NB4 (cell line): ENCODE results near the gene CTTN.
A peak's percentile ranks its signal among the peaks of the same experiment; 100 is the strongest.

ENCODE experiments used
- DNase-seq: peaks from one replicate; pipeline ENCODE4 v3.0.0; 2010; ENCODE audit warnings: low read depth
- H3K4me3 ChIP-seq: one replicate; pipeline ENCODE4 v1.5.1; 2011; ENCODE audit warnings: mild to moderate bottlenecking, low read depth, low read length, moderate library complexity
- CTCF ChIP-seq: IDR thresholded peaks from one replicate; pipeline ENCODE4 v1.5.1; 2012; ENCODE audit warnings: low read depth, low read length
- MAX ChIP-seq: IDR thresholded peaks from 2 replicates; pipeline ENCODE4 v1.6.1; 2011; ENCODE audit warnings: low read depth, low read length
- MYC ChIP-seq: IDR thresholded peaks from 2 replicates; pipeline ENCODE4 v1.6.1; 2011; ENCODE audit warnings: low read depth, low read length
- POLR2A ChIP-seq: IDR thresholded peaks from 2 replicates; pipeline ENCODE4 v1.6.1; 2011; ENCODE audit warnings: mild to moderate bottlenecking; ENCODE audit not compliant: insufficient read length; ENCODE audit errors: extremely low read depth

Gene CTTN

GRCh38 chr11:70481625-70482528 is 83.5 kb downstream of the CTTN start:
- H3K4me3 ChIP-seq, result no peak overlapping the region
- DNase-seq, result no peak
- TF ChIP-seq MYC (no peak), CTCF (no peak), MAX (no peak), POLR2A (no peak)

- no peak overlapping the region for H3K4me3 ChIP-seq
- no peak for DNase-seq
- no peak for TF ChIP-seq CTCF
- no peak for TF ChIP-seq MAX
- no peak for TF ChIP-seq POLR2A
- no peak for TF ChIP-seq MYC
Observed at GRCh38 chr11:70482529-70482917, 84.2 kb downstream of the CTTN start.

- TF ChIP-seq MYC (no peak), CTCF (peak; percentile 69), MAX (no peak), POLR2A (no peak)
- peak; percentile 79 for DNase-seq
Observed at GRCh38 chr11:70483077-70483861, 84.9 kb downstream of the CTTN start.

GRCh38 chr11:70483917-70484316 is 85.6 kb downstream of the CTTN start:
- DNase-seq, result no peak
- no peak overlapping the region for H3K4me3 ChIP-seq
- TF ChIP-seq CTCF, result no peak
- TF ChIP-seq POLR2A, result no peak
- TF ChIP-seq MAX, result no peak
- TF ChIP-seq MYC, result no peak

More at GRCh38 chr11:70483077-70483861, 84.9 kb downstream of the CTTN start:
- H3K4me3 ChIP-seq, result no peak overlapping the region

- DNase-seq, result no peak
- H3K4me3 ChIP-seq, result no peak overlapping the region
- no peak for TF ChIP-seq MYC
- no peak for TF ChIP-seq CTCF
- TF ChIP-seq POLR2A, result no peak
- no peak for TF ChIP-seq MAX
Observed at GRCh38 chr11:70485326-70486025, 87.1 kb downstream of the CTTN start.
